ENCODE data around the gene IL21.
A peak's percentile ranks its signal among the peaks of the same experiment; 100 is the strongest.

Gene IL21

GRCh38 chr4:122652379-122652778 lies 31.5 kb upstream of the IL21 start:
- H3K4me3 ChIP-seq (replicated peaks; ENCODE audit: low read depth, low read length), result no peak overlapping the region
- peak; percentile 72 for TF ChIP-seq CTCF (IDR thresholded peaks at IDR 0.05; ENCODE audit: low read length, missing control alignments)
- DNase-seq (ENCODE audit: low read depth), result peak; percentile 87

GRCh38 chr4:122650148-122650547 lies 29.3 kb upstream of the IL21 start:
- H3K4me3 ChIP-seq (replicated peaks; ENCODE audit: low read depth, low read length), result no peak overlapping the region
- DNase-seq (ENCODE audit: low read depth), result no peak
- no peak for TF ChIP-seq CTCF (IDR thresholded peaks at IDR 0.05; ENCODE audit: low read length, missing control alignments)

GRCh38 chr4:122647656-122648055 lies 26.8 kb upstream of the IL21 start:
- no peak for TF ChIP-seq CTCF (IDR thresholded peaks at IDR 0.05; ENCODE audit: low read length, missing control alignments)
- no peak for DNase-seq (ENCODE audit: low read depth)
- no peak overlapping the region for H3K4me3 ChIP-seq (replicated peaks; ENCODE audit: low read depth, low read length)

GRCh38 chr4:122643257-122643656 lies 22.4 kb upstream of the IL21 start:
- no peak for DNase-seq (ENCODE audit: low read depth)
- H3K4me3 ChIP-seq (replicated peaks; ENCODE audit: low read depth, low read length), result no peak overlapping the region
- no peak for TF ChIP-seq CTCF (IDR thresholded peaks at IDR 0.05; ENCODE audit: low read length, missing control alignments)

- TF ChIP-seq CTCF (IDR thresholded peaks at IDR 0.05; ENCODE audit: low read length, missing control alignments), result no peak
- DNase-seq (ENCODE audit: low read depth), result no peak
- no peak overlapping the region for H3K4me3 ChIP-seq (replicated peaks; ENCODE audit: low read depth, low read length)
Observed at GRCh38 chr4:122639181-122639580, 18.3 kb upstream of the IL21 start.

- H3K4me3 ChIP-seq (replicated peaks; ENCODE audit: low read depth, low read length), result no peak overlapping the region
- TF ChIP-seq CTCF (IDR thresholded peaks at IDR 0.05; ENCODE audit: low read length, missing control alignments), result no peak
- DNase-seq (ENCODE audit: low read depth), result no peak
Observed at GRCh38 chr4:122636697-122637096, 15.8 kb upstream of the IL21 start.

GRCh38 chr4:122635205-122635604 lies 14.3 kb upstream of the IL21 start:
- TF ChIP-seq CTCF (IDR thresholded peaks at IDR 0.05; ENCODE audit: low read length, missing control alignments), result no peak
- DNase-seq (ENCODE audit: low read depth), result peak; percentile 1
- H3K4me3 ChIP-seq (replicated peaks; ENCODE audit: low read depth, low read length), result no peak overlapping the region
